MCF 10A (cell line): ENCODE data around the gene CDH26. TPM values are rescaled to one million over a fixed set of nuclear protein-coding genes. Genes with fewer than 3 reads are reported as not detected.

Experiments
- BruUV-seq: library from RNA; stranded (reverse); fragments of 400-500 nt; replicated peaks from 2 replicates; lab custom pipeline; 2021; lab: Mats Ljungman, UMichigan
- CTCF ChIA-PET: fragments of 300-600 bp; sonication (Branson Sonifier 250); formaldehyde crosslinking; extraction: SDS; loops from one replicate; lab custom pipeline; 2021; ENCODE audit warnings: antibody characterized with exemption, inconsistent platforms; lab: Yijun Ruan, JAX
- POLR2A ChIA-PET: fragments of 300-600, 350-650 bp; sonication (Branson Sonifier 250); formaldehyde crosslinking; extraction: SDS; loops from one replicate; lab custom pipeline; 2020; ENCODE audit warnings: antibody characterized with exemption, inconsistent platforms; lab: Yijun Ruan, JAX
- DNase-seq: peaks from one replicate; pipeline ENCODE4 v3.0.0-alpha.2; 2018; ENCODE audit not compliant: unreplicated experiment
- H3K27ac Mint-ChIP-seq: one replicate; pipeline ENCODE4 v1.8.0; 2022; ENCODE audit warnings: mild to moderate bottlenecking, low read depth, mixed read lengths; ENCODE audit not compliant: unreplicated experiment
- H3K27me3 Mint-ChIP-seq: one replicate; pipeline ENCODE4 v1.8.0; 2022; ENCODE audit warnings: mixed read lengths; ENCODE audit not compliant: insufficient read depth, unreplicated experiment
- H3K36me3 Mint-ChIP-seq: one replicate; pipeline ENCODE4 v1.8.0; 2022; ENCODE audit warnings: mild to moderate bottlenecking, moderate library complexity, mixed read lengths; ENCODE audit not compliant: insufficient read depth, unreplicated experiment
- H3K4me1 Mint-ChIP-seq: one replicate; pipeline ENCODE4 v1.8.0; 2022; ENCODE audit warnings: mixed read lengths; ENCODE audit not compliant: insufficient read depth, unreplicated experiment
- H3K4me3 Mint-ChIP-seq: one replicate; pipeline ENCODE4 v1.8.0; 2022; ENCODE audit warnings: mild to moderate bottlenecking, moderate library complexity, mixed read lengths; ENCODE audit not compliant: unreplicated experiment
- H3K9me3 Mint-ChIP-seq: one replicate; pipeline ENCODE4 v1.8.0; 2022; ENCODE audit warnings: mixed read lengths; ENCODE audit not compliant: unreplicated experiment
- CTCF ChIP-seq: fragments of 200-600 bp; IDR thresholded peaks from one replicate; pipeline ENCODE4 v1.8.0; 2022; ENCODE audit warnings: antibody characterized with exemption, mild to moderate bottlenecking; ENCODE audit not compliant: unreplicated experiment
- intact Hi-C: fragments of 100-400 bp; cut with micrococcal nuclease; formaldehyde crosslinking; loops from 2 replicates; pipeline ENCODE4 v1.14.1; 2022
- total RNA-seq: library from RNA; stranded (reverse); gene quantifications from 2 replicates; pipeline ENCODE4 v1.2.3, GENCODE V29; 2022

Gene CDH26
- total RNA-seq, 1 experiment from 2014 or later: 0.12 TPM

- Mint-ChIP-seq H3K4me3 (no peak overlapping the region), H3K27me3 (no peaks in the 10 kb centered on the region), H3K4me1 (no peaks in the 10 kb centered on the region), H3K27ac (no peak overlapping the region), H3K9me3 (no peaks in the 10 kb centered on the region), H3K36me3 (no peaks in the 10 kb centered on the region)
- no peak for TF ChIP-seq CTCF
- intact Hi-C loops: no loop called here
- no TSS peak for BruUV-seq
- no peak for DNase-seq
- ChIA-PET POLR2A (no interaction called here), CTCF (no interaction called here)
These were observed 42.9 kb downstream of the CDH26 start for GRCh38 chr20:60001108-60001507.

GRCh38 chr20:60003776-60004175, 45.6 kb downstream of the CDH26 start:
- Mint-ChIP-seq H3K27ac (no peak overlapping the region), H3K27me3 (no peaks in the 10 kb centered on the region), H3K4me3 (no peak overlapping the region), H3K4me1 (no peaks in the 10 kb centered on the region), H3K9me3 (no peaks in the 10 kb centered on the region), H3K36me3 (no peaks in the 10 kb centered on the region)
- ChIA-PET POLR2A (interaction anchor here (0.8 to 0.9 kb wide), 2 partner anchors 12 to 15 kb away, joined by 3 to 4 read pairs; no protein-coding TSS in a partner anchor), CTCF (interaction anchor here (0.6 kb wide), 1 partner anchor 1134 kb away, joined by 3 read pairs; no protein-coding TSS in a partner anchor)
- no TSS peak for BruUV-seq
- intact Hi-C loops: no loop called here
- DNase-seq: no peak
- no peak for TF ChIP-seq CTCF

DNA sequence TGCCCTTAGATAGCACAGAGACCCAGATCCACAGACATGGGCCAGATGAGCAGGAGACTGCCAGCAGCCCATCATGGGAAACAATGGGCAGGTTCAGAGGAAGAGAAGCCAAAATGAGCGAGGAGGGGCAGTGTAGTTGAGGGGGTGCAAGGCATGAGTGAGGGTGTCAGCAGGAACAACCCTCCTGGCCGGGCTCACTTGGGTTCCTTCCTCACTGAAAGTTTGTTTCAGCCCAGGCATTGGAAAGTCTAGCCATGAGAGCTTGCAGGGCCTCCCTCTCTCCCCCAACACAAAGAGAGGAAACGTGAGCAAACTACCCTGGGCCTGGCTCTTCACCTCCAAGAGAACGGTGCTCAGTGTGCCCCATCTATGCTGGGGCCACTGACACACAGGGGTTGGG, 48.0 kb downstream of the CDH26 start:
- H3K36me3 Mint-ChIP-seq: no peaks in the 10 kb centered on the region
- no peaks in the 10 kb centered on the region for H3K9me3 Mint-ChIP-seq
- intact Hi-C loops: no loop called here
- no peak for DNase-seq
- H3K27me3 Mint-ChIP-seq: no peaks in the 10 kb centered on the region
- ChIA-PET CTCF (interaction anchor here (1.1 kb wide), 1 partner anchor 18 kb away, joined by 4 read pairs; no protein-coding TSS in a partner anchor), POLR2A (no interaction called here)
- TF ChIP-seq CTCF: no peak
- no peak overlapping the region for H3K4me3 Mint-ChIP-seq
- H3K4me1 Mint-ChIP-seq: no peaks in the 10 kb centered on the region
- H3K27ac Mint-ChIP-seq: no peak overlapping the region
- BruUV-seq: no TSS peak

DNA sequence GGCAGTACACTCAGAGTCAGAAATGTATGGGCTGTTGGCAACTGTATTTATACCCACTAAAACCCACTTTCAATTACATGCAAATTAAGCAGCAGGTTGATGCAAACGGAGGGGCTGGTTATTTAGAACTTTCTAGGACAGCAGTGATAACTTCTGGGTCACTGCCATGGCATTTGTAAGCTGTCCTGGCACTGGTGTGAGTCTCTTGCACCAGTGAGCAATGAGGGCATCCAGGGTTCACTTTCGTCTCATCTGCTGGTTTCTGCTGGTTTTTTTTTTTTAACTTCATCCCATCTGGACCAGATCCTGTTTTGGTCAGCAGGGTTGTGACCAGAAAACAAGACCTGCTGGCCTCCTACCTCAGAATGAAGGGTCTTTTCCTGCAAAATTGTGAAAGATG, 49.2 kb downstream of the CDH26 start:
- BruUV-seq: no TSS peak
- POLR2A ChIA-PET: no interaction called here
- Mint-ChIP-seq H3K9me3 (no peaks in the 10 kb centered on the region), H3K4me1 (no peaks in the 10 kb centered on the region), H3K4me3 (no peak overlapping the region), H3K27me3 (no peaks in the 10 kb centered on the region), H3K36me3 (no peaks in the 10 kb centered on the region), H3K27ac (no peak overlapping the region)
- CTCF ChIA-PET: interaction anchor here (1.0 kb wide), 1 partner anchor 43 kb away, joined by 4 read pairs; no protein-coding TSS in a partner anchor
- no peak for TF ChIP-seq CTCF
- intact Hi-C loops: no loop called here
- no peak for DNase-seq
